ENCODE measurements around the gene TBL2. TPM values are rescaled to one million over a fixed set of nuclear protein-coding genes. Genes with fewer than 3 reads are reported as not detected.
"Not testable (repeated sequence)": the region's sequence is repeated elsewhere in the genome, so short reads cannot be mapped to it uniquely, and the experiment has no call there.

TBL2 gene
- total RNA-seq, 2 experiments from 2014 or later = 36.9 to 47.9 TPM

DNA sequence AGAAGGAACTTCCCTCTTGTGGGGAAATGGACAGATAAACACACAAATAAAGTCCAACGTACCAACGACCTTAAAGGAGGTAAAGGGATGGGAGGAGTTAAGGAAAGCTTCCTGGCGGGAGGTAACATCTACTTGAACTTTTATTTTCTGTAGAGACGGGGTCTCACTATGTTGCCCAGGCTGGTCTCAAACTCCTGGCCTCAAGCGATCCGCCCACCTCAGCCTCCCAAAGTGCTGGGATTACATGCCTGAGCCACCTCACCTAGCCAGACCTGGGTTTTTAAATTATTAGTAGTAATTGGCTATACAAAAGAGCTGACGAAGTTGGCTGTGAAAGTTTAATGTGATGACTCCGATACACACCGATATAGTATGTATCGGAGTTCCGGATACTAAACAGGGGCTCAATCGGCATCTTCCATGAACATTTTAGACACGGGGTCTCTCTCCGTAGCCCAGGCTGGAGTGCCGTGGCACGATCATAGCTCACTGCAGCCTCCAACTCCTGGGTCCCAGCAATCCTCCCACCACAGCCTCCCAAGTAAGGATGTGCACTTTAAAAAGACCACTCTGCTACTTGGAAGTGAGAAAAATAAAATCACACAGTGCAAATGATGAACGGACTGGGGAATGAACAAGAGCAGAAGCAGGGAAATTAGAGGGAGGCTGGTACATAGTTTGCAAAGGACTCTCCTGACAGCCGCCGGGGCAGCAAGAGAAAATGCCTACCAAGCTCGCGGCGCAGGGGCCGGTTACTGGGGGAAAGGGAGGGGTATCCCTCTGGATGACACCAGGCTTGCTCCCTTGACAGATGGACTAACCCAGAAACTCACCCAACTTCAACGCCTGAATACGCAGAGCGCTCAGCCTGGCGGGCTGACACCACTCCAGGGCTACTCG is 21.9 kb downstream of the TBL2 start:
- no peaks in the 10 kb centered on the region for H3K9me3 ChIP-seq (ENCODE audit: low read length)
- H3K79me2 ChIP-seq (ENCODE audit: insufficient read depth, low read depth, low read length) = peaks cover 36% of the 10 kb centered on the region
- DNase-seq (ENCODE audit: low spot score) = no peak
- intact Hi-C loops (cut with micrococcal nuclease; ENCODE audit: unreplicated experiment) = loop anchor here (1.0 kb wide), 3 partner anchors 22 to 34 kb away; partner anchors contain the start of genes BAZ1B and TBL2
- H4K20me1 ChIP-seq (ENCODE audit: insufficient read depth, low read length) = peaks cover 6% of the 10 kb centered on the region; the same call in 1 of the 2 replicates
- CTCF ChIA-PET (ENCODE audit: unreplicated experiment) = no interaction called here
- H3K36me3 ChIP-seq (ENCODE audit: insufficient read depth, low read length) = peaks cover 36% of the 10 kb centered on the region
- no peaks in the 10 kb centered on the region for H3K9me2 ChIP-seq (ENCODE audit: insufficient read depth, low read length)
- peak overlapping the region; percentile 91 for H3K4me3 ChIP-seq (ENCODE audit: low read depth, low read length, poor library complexity, severe bottlenecking)
- POLR2A ChIA-PET = interaction anchor here (0.8 to 1.7 kb wide), 5 partner anchors 9 to 35 kb away, joined by 3 to 7 read pairs (median 5); partner anchors contain the start of gene BAZ1B
- peaks cover 19% of the 10 kb centered on the region for H3K4me1 ChIP-seq (ENCODE audit: insufficient read depth, low read length, poor library complexity, severe bottlenecking)
- no peak for TF ChIP-seq EZH2phosphoT487 (IDR thresholded peaks at IDR 0.05; ENCODE audit: borderline replicate concordance, low read depth, low read length)
- TF ChIP-seq, protein P1, sequence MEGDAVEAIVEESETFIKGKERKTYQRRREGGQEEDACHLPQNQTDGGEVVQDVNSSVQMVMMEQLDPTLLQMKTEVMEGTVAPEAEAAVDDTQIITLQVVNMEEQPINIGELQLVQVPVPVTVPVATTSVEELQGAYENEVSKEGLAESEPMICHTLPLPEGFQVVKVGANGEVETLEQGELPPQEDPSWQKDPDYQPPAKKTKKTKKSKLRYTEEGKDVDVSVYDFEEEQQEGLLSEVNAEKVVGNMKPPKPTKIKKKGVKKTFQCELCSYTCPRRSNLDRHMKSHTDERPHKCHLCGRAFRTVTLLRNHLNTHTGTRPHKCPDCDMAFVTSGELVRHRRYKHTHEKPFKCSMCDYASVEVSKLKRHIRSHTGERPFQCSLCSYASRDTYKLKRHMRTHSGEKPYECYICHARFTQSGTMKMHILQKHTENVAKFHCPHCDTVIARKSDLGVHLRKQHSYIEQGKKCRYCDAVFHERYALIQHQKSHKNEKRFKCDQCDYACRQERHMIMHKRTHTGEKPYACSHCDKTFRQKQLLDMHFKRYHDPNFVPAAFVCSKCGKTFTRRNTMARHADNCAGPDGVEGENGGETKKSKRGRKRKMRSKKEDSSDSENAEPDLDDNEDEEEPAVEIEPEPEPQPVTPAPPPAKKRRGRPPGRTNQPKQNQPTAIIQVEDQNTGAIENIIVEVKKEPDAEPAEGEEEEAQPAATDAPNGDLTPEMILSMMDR (conservative IDR thresholded peaks at IDR 0.05; ENCODE audit: low read length) = no peak
- H3K4me2 ChIP-seq (ENCODE audit: low read length) = peak overlapping the region; percentile 99
- peak overlapping the region; percentile 85 for H3K27ac ChIP-seq (ENCODE audit: low read depth, low read length, poor library complexity, severe bottlenecking)
- BruUV-seq (replicated peaks) = TSS peak; percentile 62
- no peak overlapping the region; the same call in 1 of the 2 replicates for H2AFZ ChIP-seq (ENCODE audit: low read length)

DNA sequence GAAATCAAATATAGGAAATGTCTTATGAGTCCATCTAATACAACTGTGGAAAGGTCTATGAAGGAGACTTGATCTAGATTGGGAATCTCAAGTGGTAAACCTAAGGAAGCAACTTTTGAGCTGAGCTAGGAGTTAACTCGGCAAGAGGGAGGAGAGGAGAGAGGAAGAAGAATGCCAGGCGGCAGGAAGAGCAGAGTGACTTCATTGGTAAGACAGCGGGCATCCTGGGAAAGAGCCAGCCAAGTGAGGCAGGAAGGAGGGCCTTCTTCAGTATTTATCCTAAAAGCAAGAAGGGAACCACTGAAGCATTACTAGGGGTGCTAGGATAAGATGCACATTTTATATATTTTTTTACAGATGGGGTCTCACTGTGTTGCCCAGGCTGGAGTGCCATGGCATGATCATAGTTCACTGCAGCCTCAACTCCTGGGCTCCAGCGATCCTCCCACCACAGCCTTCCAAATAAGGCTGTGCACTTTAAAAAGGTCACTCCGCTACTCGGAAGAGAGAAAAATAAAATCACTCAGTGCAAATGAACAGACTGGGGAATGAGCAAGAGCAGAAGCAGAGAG is 22.9 kb downstream of the TBL2 start:
- no peaks in the 10 kb centered on the region for H3K9me2 ChIP-seq (ENCODE audit: insufficient read depth, low read length)
- H3K9me3 ChIP-seq (ENCODE audit: low read length) = no peaks in the 10 kb centered on the region
- ChIA-PET CTCF (ENCODE audit: unreplicated experiment) (no interaction called here), POLR2A (interaction anchor here (1.0 to 1.7 kb wide), 4 partner anchors 11 to 33 kb away, joined by 4 to 7 read pairs (median 6); partner anchors contain the start of gene BAZ1B)
- peaks cover 6% of the 10 kb centered on the region; the same call in 1 of the 2 replicates for H4K20me1 ChIP-seq (ENCODE audit: insufficient read depth, low read length)
- peak overlapping the region; percentile 91 for H3K4me3 ChIP-seq (ENCODE audit: low read depth, low read length, poor library complexity, severe bottlenecking)
- peaks cover 44% of the 10 kb centered on the region for H3K36me3 ChIP-seq (ENCODE audit: insufficient read depth, low read length)
- H3K4me2 ChIP-seq (ENCODE audit: low read length) = peak overlapping the region; percentile 99
- no TSS peak for BruUV-seq (replicated peaks)
- no peak overlapping the region for H2AFZ ChIP-seq (ENCODE audit: low read length)
- no peak for DNase-seq (ENCODE audit: low spot score)
- H3K79me2 ChIP-seq (ENCODE audit: insufficient read depth, low read depth, low read length) = peaks cover 36% of the 10 kb centered on the region
- intact Hi-C loops (cut with micrococcal nuclease; ENCODE audit: unreplicated experiment) = no loop called here
- H3K4me1 ChIP-seq (ENCODE audit: insufficient read depth, low read length, poor library complexity, severe bottlenecking) = peaks cover 19% of the 10 kb centered on the region
- H3K27ac ChIP-seq (ENCODE audit: low read depth, low read length, poor library complexity, severe bottlenecking) = no peak overlapping the region
- TF ChIP-seq, protein P1 (conservative IDR thresholded peaks at IDR 0.05; ENCODE audit: low read length) = no peak
- no peak for TF ChIP-seq EZH2phosphoT487 (IDR thresholded peaks at IDR 0.05; ENCODE audit: borderline replicate concordance, low read depth, low read length)

DNA sequence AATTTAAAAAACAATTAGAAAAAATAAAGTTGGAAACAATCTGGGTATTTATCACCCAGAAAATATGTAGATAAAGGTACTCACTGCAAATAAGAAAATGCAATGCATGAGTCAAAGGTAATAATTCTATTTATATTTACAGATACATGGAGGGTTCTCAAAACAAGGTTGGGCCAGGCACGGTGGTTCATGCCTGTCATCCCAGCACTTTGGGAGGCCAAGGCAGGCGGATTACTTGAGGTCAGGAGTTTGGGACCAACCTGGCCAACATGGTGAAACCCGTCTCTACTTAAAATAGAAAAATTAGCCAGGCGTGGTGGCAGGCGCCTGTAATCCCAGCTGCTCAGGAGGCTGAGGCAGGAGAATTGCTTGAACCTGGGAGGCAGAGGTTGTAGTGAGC is 28.3 kb downstream of the TBL2 start:
- H3K4me3 ChIP-seq (ENCODE audit: low read depth, low read length, poor library complexity, severe bottlenecking); BruUV-seq (replicated peaks); CTCF ChIA-PET (ENCODE audit: unreplicated experiment); DNase-seq (ENCODE audit: low spot score); H4K20me1 ChIP-seq (ENCODE audit: insufficient read depth, low read length); intact Hi-C loops (cut with micrococcal nuclease; ENCODE audit: unreplicated experiment); H3K9me2 ChIP-seq (ENCODE audit: insufficient read depth, low read length); H3K27ac ChIP-seq (ENCODE audit: low read depth, low read length, poor library complexity, severe bottlenecking); H2AFZ ChIP-seq (ENCODE audit: low read length); H3K9me3 ChIP-seq (ENCODE audit: low read length); H3K4me2 ChIP-seq (ENCODE audit: low read length); POLR2A ChIA-PET; H3K4me1 ChIP-seq (ENCODE audit: insufficient read depth, low read length, poor library complexity, severe bottlenecking): not testable (repeated sequence)
- Histone ChIP-seq H3K79me2 (ENCODE audit: insufficient read depth, low read depth, low read length) (peaks cover 30% of the 10 kb centered on the region), H3K36me3 (ENCODE audit: insufficient read depth, low read length) (peaks cover 92% of the 10 kb centered on the region)

Data from OCI-LY7 (cell line).